ENCODE measurements around the gene MAP2K5. TPM values are rescaled to one million over a fixed set of nuclear protein-coding genes. Genes with fewer than 3 reads are reported as not detected.
A peak's percentile ranks its signal among the peaks of the same experiment; 100 is the strongest.
"Not testable (repeated sequence)": the region's sequence is repeated elsewhere in the genome, so short reads cannot be mapped to it uniquely, and the experiment has no call there.

MAP2K5 gene
- total and polyA plus RNA-seq, 2 donors from 2014 or later = 14.1 to 18.6 TPM

DNA sequence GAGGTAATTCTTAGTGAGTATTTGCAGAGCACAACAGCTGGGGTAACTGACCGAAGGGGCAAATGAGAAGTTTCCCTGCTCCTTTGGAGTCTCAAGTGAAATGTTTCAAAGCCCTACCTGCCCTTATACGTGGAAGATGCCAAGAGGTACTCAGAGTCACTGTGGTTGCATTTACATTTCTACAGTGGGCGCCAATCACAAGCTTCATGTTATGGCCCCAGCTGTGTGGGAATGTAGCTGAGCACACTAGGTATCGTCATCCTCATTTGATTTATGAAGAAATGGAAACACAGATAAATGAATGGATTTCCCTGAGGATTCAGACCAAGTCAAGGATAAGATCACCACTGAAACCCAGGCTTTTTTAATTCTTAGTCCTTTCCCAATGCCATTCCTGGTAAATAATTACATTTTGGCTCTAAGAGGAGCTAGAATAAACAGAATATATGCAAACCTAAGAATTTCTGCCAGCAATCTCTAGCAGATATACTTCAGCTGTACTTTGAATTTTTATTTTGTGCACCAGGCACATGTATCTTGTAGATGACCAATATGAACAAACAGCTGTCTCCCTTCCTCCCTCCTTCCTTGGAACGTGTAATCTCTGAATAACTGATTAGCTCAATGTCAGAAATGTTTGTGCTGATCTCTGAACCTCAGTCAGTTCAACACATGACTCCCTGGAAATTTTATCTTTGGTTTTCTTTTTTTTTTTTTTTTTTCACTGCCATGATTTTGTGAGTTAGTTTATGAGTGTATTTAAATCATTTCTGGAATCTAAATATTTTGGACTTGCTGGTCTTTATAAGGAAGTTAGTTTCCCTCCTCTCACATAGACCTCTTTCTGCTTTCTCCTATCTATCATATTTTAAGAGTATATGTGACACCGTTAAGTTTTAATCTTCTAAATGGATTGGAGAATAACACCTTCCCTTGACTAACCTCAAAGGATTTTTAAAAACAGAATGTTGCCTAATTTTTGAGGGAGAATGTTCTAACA, 69.2 kb downstream of the MAP2K5 start:
- H3K9ac ChIP-seq (ENCODE audit: low read length in 3 of 3) = no peak overlapping the region
- FAIRE-seq = peak; percentile 58

DNA sequence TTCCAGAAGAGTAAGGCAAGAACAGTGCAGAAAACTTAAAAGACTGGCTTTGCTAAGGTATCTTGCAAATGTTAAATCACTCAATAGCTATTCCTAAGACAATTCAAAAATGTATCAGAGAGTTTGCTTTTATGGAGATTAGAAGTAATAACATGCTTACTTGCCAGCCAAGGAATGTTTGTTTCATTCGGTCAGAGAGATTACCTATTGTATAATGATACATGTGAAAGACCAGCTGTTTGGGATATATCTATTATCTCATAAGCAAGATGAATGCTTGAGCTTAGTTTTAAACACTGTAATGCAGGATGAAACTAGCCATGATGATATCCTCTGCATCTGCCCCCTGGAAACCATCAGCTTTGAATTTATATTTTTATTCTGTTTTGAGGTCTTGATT, 70.7 kb downstream of the MAP2K5 start:
- Histone ChIP-seq H3K27ac (ENCODE audit: low read depth in 2 of 2, low read length in 2 of 2) (no peak overlapping the region), H3K36me3 (ENCODE audit: control insufficient read depth in 2 of 3, insufficient read depth in 3 of 3, low read length in 3 of 3) (no peaks in the 10 kb centered on the region), H3K27me3 (ENCODE audit: control insufficient read depth, insufficient read depth, low read length) (no peaks in the 10 kb centered on the region), H3K9me3 (ENCODE audit: control insufficient read depth in 2 of 3, insufficient read depth in 1 of 3, low read length in 3 of 3) (no peaks in the 10 kb centered on the region), H3K9ac (ENCODE audit: low read length in 3 of 3) (no peak overlapping the region), H3K4me3 (ENCODE audit: low read length in 3 of 3) (no peak overlapping the region), H3K4me1 (ENCODE audit: control insufficient read depth in 2 of 3, insufficient read depth in 2 of 3, low read depth in 1 of 3, low read length in 3 of 3) (no peaks in the 10 kb centered on the region)
- DNase-seq = no peak
- intact Hi-C loops (cut with DNase I) = no loop called here
- no peak for TF ChIP-seq CTCF (IDR thresholded peaks at IDR 0.05; ENCODE audit: borderline replicate concordance, extremely low read depth, insufficient read depth)
- FAIRE-seq = no peak

More for the DNA sequence above, 69.2 kb downstream of the MAP2K5 start:
- DNase-seq = peak in 2 of 5 donors; percentile 65 to 76
- H3K27ac ChIP-seq (ENCODE audit: low read depth in 2 of 2, low read length in 2 of 2) = peak overlapping the region in 1 of 2 donors; percentile 0
- no peak for TF ChIP-seq CTCF (IDR thresholded peaks at IDR 0.05; ENCODE audit: borderline replicate concordance, extremely low read depth, insufficient read depth)
- intact Hi-C loops (cut with DNase I) = no loop called here
- H3K36me3 ChIP-seq (ENCODE audit: control insufficient read depth in 2 of 3, insufficient read depth in 3 of 3, low read length in 3 of 3) = no peaks in the 10 kb centered on the region
- no peaks in the 10 kb centered on the region for H3K9me3 ChIP-seq (ENCODE audit: control insufficient read depth in 2 of 3, insufficient read depth in 1 of 3, low read length in 3 of 3)
- no peaks in the 10 kb centered on the region for H3K4me1 ChIP-seq (ENCODE audit: control insufficient read depth in 2 of 3, insufficient read depth in 2 of 3, low read depth in 1 of 3, low read length in 3 of 3)
- no peak overlapping the region for H3K4me3 ChIP-seq (ENCODE audit: low read length in 3 of 3)
- no peaks in the 10 kb centered on the region for H3K27me3 ChIP-seq (ENCODE audit: control insufficient read depth, insufficient read depth, low read length)

GRCh38 chr15:67613708-67614107, 71.2 kb downstream of the MAP2K5 start:
- H3K4me1 ChIP-seq (ENCODE audit: control insufficient read depth in 2 of 3, insufficient read depth in 2 of 3, low read depth in 1 of 3, low read length in 3 of 3) = no peaks in the 10 kb centered on the region
- DNase-seq (no peak), FAIRE-seq (no peak)
- intact Hi-C loops (cut with DNase I) = no loop called here
- no peak for TF ChIP-seq CTCF (IDR thresholded peaks at IDR 0.05; ENCODE audit: borderline replicate concordance, extremely low read depth, insufficient read depth)
- H3K4me3 ChIP-seq (ENCODE audit: low read length in 3 of 3) = no peak overlapping the region
- H3K27ac ChIP-seq (ENCODE audit: low read depth in 2 of 2, low read length in 2 of 2) = no peak overlapping the region
- H3K9me3 ChIP-seq (ENCODE audit: control insufficient read depth in 2 of 3, insufficient read depth in 1 of 3, low read length in 3 of 3) = no peaks in the 10 kb centered on the region
- H3K36me3 ChIP-seq (ENCODE audit: control insufficient read depth in 2 of 3, insufficient read depth in 3 of 3, low read length in 3 of 3) = no peaks in the 10 kb centered on the region
- no peaks in the 10 kb centered on the region for H3K27me3 ChIP-seq (ENCODE audit: control insufficient read depth, insufficient read depth, low read length)
- H3K9ac ChIP-seq (ENCODE audit: low read length in 3 of 3) = no peak overlapping the region

GRCh38 chr15:67615131-67615534, 72.6 kb downstream of the MAP2K5 start:
- H3K4me3 ChIP-seq (ENCODE audit: low read length in 3 of 3); H3K4me1 ChIP-seq (ENCODE audit: control insufficient read depth in 2 of 3, insufficient read depth in 2 of 3, low read depth in 1 of 3, low read length in 3 of 3); intact Hi-C loops (cut with DNase I); H3K27me3 ChIP-seq (ENCODE audit: control insufficient read depth, insufficient read depth, low read length); H3K27ac ChIP-seq (ENCODE audit: low read depth in 2 of 2, low read length in 2 of 2); H3K9me3 ChIP-seq (ENCODE audit: control insufficient read depth in 2 of 3, insufficient read depth in 1 of 3, low read length in 3 of 3); FAIRE-seq; DNase-seq; H3K9ac ChIP-seq (ENCODE audit: low read length in 3 of 3); H3K36me3 ChIP-seq (ENCODE audit: control insufficient read depth in 2 of 3, insufficient read depth in 3 of 3, low read length in 3 of 3): not testable (repeated sequence)
